ENCODE data around the gene GAREM1. TPM values are rescaled to one million over a fixed set of nuclear protein-coding genes. Genes with fewer than 3 reads are reported as not detected.

The GAREM1 gene
- total and polyA plus RNA-seq, 2 donors (not counting 3 experiments of a cell fraction or from before 2014, with no cell fraction given): 0.69 to 1.0 TPM

DNA sequence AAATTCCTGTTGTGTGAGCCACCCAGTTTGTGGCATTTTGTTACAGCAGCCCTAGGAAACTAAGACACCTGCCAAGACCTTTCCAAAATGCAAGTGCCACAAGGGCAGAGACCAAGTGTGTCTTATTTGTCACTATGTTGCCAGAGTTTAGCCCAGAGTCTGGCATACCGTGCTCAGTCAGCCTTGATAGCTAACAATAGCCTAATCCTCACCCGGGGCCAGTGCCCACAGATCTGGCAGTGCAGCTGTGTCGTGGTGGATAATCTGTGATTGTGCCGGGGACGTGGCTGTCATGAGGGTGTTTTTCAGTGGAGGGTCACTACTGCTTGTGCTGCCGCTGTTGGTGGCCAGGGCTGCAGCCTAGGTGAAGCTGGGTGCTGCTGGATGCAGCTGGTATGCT lies 227.3 kb downstream of the GAREM1 start:
- BruUV-seq (replicated peaks): no TSS peak
- H3K79me2 ChIP-seq (ENCODE audit: control insufficient read depth, insufficient read depth, low read length): no peaks in the 10 kb centered on the region
- H3K4me3 ChIP-seq (replicated peaks in 1 of 3; ENCODE audit: insufficient read depth in 1 of 3, low read depth in 1 of 3, low read length in 3 of 3): no peak overlapping the region
- no peak for DNase-seq (ENCODE audit: low read depth, low spot score)
- CTCF ChIA-PET: no interaction called here
- H3K9me1 ChIP-seq (replicated peaks; ENCODE audit: control insufficient read depth, extremely low read depth, insufficient read depth, low read length): no peaks in the 10 kb centered on the region
- intact Hi-C loops (cut with micrococcal nuclease) (no loop called here), dilution Hi-C loops (cut with MboI; ENCODE audit: extremely low pct_ligation_motif_present, low sequenced_read_pairs) (no loop called here)
- no peaks in the 10 kb centered on the region for H3K27me3 ChIP-seq (ENCODE audit: control insufficient read depth in 2 of 2, insufficient read depth in 2 of 2, low read length in 2 of 2)
- no peaks in the 10 kb centered on the region for H3K36me3 ChIP-seq (ENCODE audit: control insufficient read depth in 2 of 2, extremely low read depth in 1 of 2, insufficient read depth in 2 of 2, low read length in 2 of 2)
- H3K27ac ChIP-seq (ENCODE audit: insufficient read depth, low read depth, low read length): no peak overlapping the region
- H4K20me1 ChIP-seq (replicated peaks; ENCODE audit: control insufficient read depth, extremely low read depth, insufficient read depth, low read length): no peaks in the 10 kb centered on the region
- FAIRE-seq: no peak
- H3K4me2 ChIP-seq (ENCODE audit: insufficient read depth, low read length): no peak overlapping the region
- no peak overlapping the region for H2AFZ ChIP-seq (ENCODE audit: low read depth, low read length)
- no peak overlapping the region for H3K9ac ChIP-seq (replicated peaks; ENCODE audit: extremely low read depth, insufficient read depth, low read length)
- no peak for TF ChIP-seq EZH2 (IDR thresholded peaks at IDR 0.05; ENCODE audit: borderline replicate concordance, low read depth, low read length, severe bottlenecking)
- no peak for TF ChIP-seq POLR2AphosphoS5 (IDR thresholded peaks at IDR 0.05; ENCODE audit: insufficient read depth, low read depth, low read length)
- TF ChIP-seq CTCF (IDR thresholded peaks at IDR 0.05; ENCODE audit: extremely low read depth in 1 of 2, insufficient read depth in 1 of 2, low read depth in 1 of 2, low read length in 2 of 2): no peak
- TF ChIP-seq FOS (IDR thresholded peaks at IDR 0.05; ENCODE audit: borderline replicate concordance, insufficient read depth, low read length): no peak
- TF ChIP-seq POLR2A (IDR thresholded peaks at IDR 0.05; ENCODE audit: low read depth, low read length): no peak
- no peaks in the 10 kb centered on the region for H3K9me3 ChIP-seq (replicated peaks; ENCODE audit: control insufficient read depth, insufficient read depth, low read length)
- H3K4me1 ChIP-seq (ENCODE audit: control insufficient read depth, extremely low read depth, insufficient read depth, low read length): no peaks in the 10 kb centered on the region
- POLR2A ChIA-PET: no interaction called here

- Histone ChIP-seq H3K9ac (replicated peaks; ENCODE audit: extremely low read depth, insufficient read depth, low read length) (no peak overlapping the region), H3K9me3 (replicated peaks; ENCODE audit: control insufficient read depth, insufficient read depth, low read length) (no peaks in the 10 kb centered on the region), H3K4me1 (ENCODE audit: control insufficient read depth, extremely low read depth, insufficient read depth, low read length) (no peaks in the 10 kb centered on the region), H4K20me1 (replicated peaks; ENCODE audit: control insufficient read depth, extremely low read depth, insufficient read depth, low read length) (no peaks in the 10 kb centered on the region), H3K9me1 (replicated peaks; ENCODE audit: control insufficient read depth, extremely low read depth, insufficient read depth, low read length) (no peaks in the 10 kb centered on the region), H3K36me3 (ENCODE audit: control insufficient read depth in 2 of 2, extremely low read depth in 1 of 2, insufficient read depth in 2 of 2, low read length in 2 of 2) (no peaks in the 10 kb centered on the region), H3K4me2 (ENCODE audit: insufficient read depth, low read length) (no peak overlapping the region), H2AFZ (ENCODE audit: low read depth, low read length) (no peak overlapping the region), H3K27ac (ENCODE audit: insufficient read depth, low read depth, low read length) (no peak overlapping the region), H3K27me3 (ENCODE audit: control insufficient read depth in 2 of 2, insufficient read depth in 2 of 2, low read length in 2 of 2) (no peaks in the 10 kb centered on the region), H3K4me3 (replicated peaks in 1 of 3; ENCODE audit: insufficient read depth in 1 of 3, low read depth in 1 of 3, low read length in 3 of 3) (no peak overlapping the region), H3K79me2 (ENCODE audit: control insufficient read depth, insufficient read depth, low read length) (no peaks in the 10 kb centered on the region)
- TF ChIP-seq MYC (IDR thresholded peaks at IDR 0.05; ENCODE audit: low read depth, low read length): no peak
- TF ChIP-seq EZH2 (IDR thresholded peaks at IDR 0.05; ENCODE audit: borderline replicate concordance, low read depth, low read length, severe bottlenecking): no peak
- no peak for TF ChIP-seq FOS (IDR thresholded peaks at IDR 0.05; ENCODE audit: borderline replicate concordance, insufficient read depth, low read length)
- no peak for TF ChIP-seq POLR2AphosphoS5 (IDR thresholded peaks at IDR 0.05; ENCODE audit: insufficient read depth, low read depth, low read length)
- no peak for TF ChIP-seq MAX (IDR thresholded peaks at IDR 0.05; ENCODE audit: insufficient read depth, insufficient read length)
- no peak for TF ChIP-seq CTCF (IDR thresholded peaks at IDR 0.05; ENCODE audit: extremely low read depth in 1 of 2, insufficient read depth in 1 of 2, low read depth in 1 of 2, low read length in 2 of 2)
- no peak for TF ChIP-seq JUN (IDR thresholded peaks at IDR 0.05; ENCODE audit: borderline replicate concordance, insufficient read depth, insufficient read length, low read depth)
- TF ChIP-seq POLR2A (IDR thresholded peaks at IDR 0.05; ENCODE audit: low read depth, low read length): no peak
- no peak for TF ChIP-seq GATA2 (IDR thresholded peaks at IDR 0.05; ENCODE audit: insufficient read depth, insufficient read length, low read depth, low read length)
- ChIA-PET POLR2A (no interaction called here), CTCF (interaction anchor here (2.0 kb wide), 1 partner anchor 47 kb away, joined by 5 read pairs; no protein-coding TSS in a partner anchor)
- no peak for DNase-seq (ENCODE audit: low read depth, low spot score)
- intact Hi-C loops (cut with micrococcal nuclease): no loop called here
- FAIRE-seq: no peak
- no TSS peak for BruUV-seq (replicated peaks)
- dilution Hi-C loops (cut with MboI; ENCODE audit: extremely low pct_ligation_motif_present, low sequenced_read_pairs): no loop called here
Observed at GRCh38 chr18:32242395-32242794, 228.3 kb downstream of the GAREM1 start.

Data from endothelial cell of umbilical vein (primary cell).